IMR-90 (cell line): Measurements from ENCODE around the gene TMEM129. TPM values are rescaled to one million over a fixed set of nuclear protein-coding genes. Genes with fewer than 3 reads are reported as not detected.

Experiments
- ATAC-seq: fragments of 200-7000 bp; cut with Tn5 transposase; 2 replicates; pipeline ENCODE4 v1.9.1; 2020; ENCODE audit warnings: low read depth, mild to moderate bottlenecking, moderate library complexity
- BruUV-seq: library from RNA; stranded (reverse); fragments of 400-500 nt; replicated peaks from 2 replicates; lab custom pipeline; 2021; lab: Mats Ljungman, UMichigan
- CTCF ChIA-PET: fragments of 300-600 bp; formaldehyde crosslinking; extraction: SDS; loops from one replicate; lab custom pipeline; 2021; ENCODE audit warnings: antibody characterized with exemption; lab: Yijun Ruan, JAX
- POLR2A ChIA-PET: fragments of 300-600 bp; sonication (Branson Sonifier 250); formaldehyde crosslinking; loops from one replicate; lab custom pipeline; 2022; ENCODE audit warnings: antibody characterized with exemption; ENCODE audit not compliant: unreplicated experiment; lab: Charles Lee
- DNase-seq: peaks from one replicate; pipeline ENCODE4 v3.0.0; 2013
- H2AFZ ChIP-seq: replicated peaks from 2 replicates; pipeline ENCODE3; 2013; ENCODE audit warnings: low read length, mild to moderate bottlenecking; ENCODE audit not compliant: poor library complexity
- H2AK5ac ChIP-seq: 2 replicates; pipeline ENCODE4 v1.6.1; 2013; ENCODE audit warnings: low read depth, low read length, inconsistent platforms
- H2AK9ac ChIP-seq: replicated peaks from 2 replicates; pipeline ENCODE3; 2013; ENCODE audit warnings: mild to moderate bottlenecking, low read depth, low read length, moderate library complexity; ENCODE audit not compliant: poor library complexity
- H2BK120ac ChIP-seq: 2 replicates; pipeline ENCODE4 v1.6.1; 2013; ENCODE audit warnings: low read depth, low read length, inconsistent platforms
- H2BK15ac ChIP-seq: 3 replicates; pipeline ENCODE4 v1.6.1; 2013; ENCODE audit warnings: low read depth, low read length, inconsistent platforms
- H2BK20ac ChIP-seq: 2 replicates; pipeline ENCODE4 v1.6.1; 2013; ENCODE audit warnings: low read depth, mild to moderate bottlenecking, inconsistent platforms, low read length, moderate library complexity
- H2BK5ac ChIP-seq: 2 replicates; pipeline ENCODE4 v1.6.1; 2013; ENCODE audit warnings: mild to moderate bottlenecking, low read depth, low read length, inconsistent platforms; ENCODE audit not compliant: poor library complexity, severe bottlenecking
- H3K14ac ChIP-seq: replicated peaks from 2 replicates; pipeline ENCODE4 v1.6.1; 2013; ENCODE audit warnings: low read depth, low read length, inconsistent platforms
- H3K18ac ChIP-seq: 2 replicates; pipeline ENCODE4 v1.6.1; 2013; ENCODE audit warnings: low read depth, low read length, control low read depth
- H3K23ac ChIP-seq: 2 replicates; pipeline ENCODE4 v1.6.1; 2013; ENCODE audit warnings: low read depth, low read length, inconsistent platforms
- H3K27ac ChIP-seq: 2 replicates; pipeline ENCODE4 v1.5.1; 2013; ENCODE audit warnings: mild to moderate bottlenecking, control low read depth, low read length; ENCODE audit not compliant: insufficient read depth
- H3K27me3 ChIP-seq: 2 replicates; pipeline ENCODE4 v1.6.1; 2013; ENCODE audit warnings: low read length; ENCODE audit not compliant: control insufficient read depth, insufficient read depth
- H3K36me3 ChIP-seq: 2 replicates; pipeline ENCODE4 v1.6.1; 2013; ENCODE audit warnings: low read length, mixed read lengths; ENCODE audit not compliant: control insufficient read depth, insufficient read depth
- H3K4ac ChIP-seq: 2 replicates; pipeline ENCODE4 v1.6.1; 2013; ENCODE audit warnings: low read depth, low read length, inconsistent platforms
- H3K4me1 ChIP-seq: 2 replicates; pipeline ENCODE4 v1.6.1; 2013; ENCODE audit warnings: low read length, mixed read lengths; ENCODE audit not compliant: control insufficient read depth, insufficient read depth
- H3K4me2 ChIP-seq: 2 replicates; pipeline ENCODE4 v1.6.1; 2013; ENCODE audit warnings: low read depth, mild to moderate bottlenecking, control low read depth, low read length, moderate library complexity
- H3K4me3 ChIP-seq: 2 replicates; pipeline ENCODE4 v1.5.1; 2013; ENCODE audit warnings: low read depth, mild to moderate bottlenecking, control low read depth, low read length, moderate library complexity; ENCODE audit not compliant: insufficient read depth
- H3K56ac ChIP-seq: 2 replicates; pipeline ENCODE4 v1.6.1; 2013; ENCODE audit warnings: low read length, inconsistent platforms; ENCODE audit not compliant: insufficient read depth; ENCODE audit errors: extremely low read depth
- H3K79me1 ChIP-seq, 2 experiments: 2 replicates each; pipeline ENCODE4 v1.6.1; 2013; ENCODE audit warnings: low read length in 2 of 2, inconsistent platforms in 1 of 2, low read depth in 1 of 2
- H3K9ac ChIP-seq: 2 replicates; pipeline ENCODE4 v1.6.1; 2013; ENCODE audit warnings: low read depth, low read length, control low read depth
- H3K9me1 ChIP-seq: 2 replicates; pipeline ENCODE4 v1.6.1; 2013; ENCODE audit warnings: low read length, inconsistent platforms; ENCODE audit not compliant: insufficient read depth
- H3K9me3 ChIP-seq: 2 replicates; pipeline ENCODE4 v1.6.1; 2013; ENCODE audit warnings: low read length; ENCODE audit not compliant: control insufficient read depth, insufficient read depth
- H4K20me1 ChIP-seq: 2 replicates; pipeline ENCODE4 v1.6.1; 2013; ENCODE audit warnings: low read length, inconsistent platforms; ENCODE audit not compliant: insufficient read depth
- H4K5ac ChIP-seq: 2 replicates; pipeline ENCODE4 v1.6.1; 2013; ENCODE audit warnings: mild to moderate bottlenecking, low read depth, low read length, control low read depth
- H4K8ac ChIP-seq, 2 experiments: 2 replicates each; pipeline ENCODE4 v1.6.1; 2013; ENCODE audit warnings: low read depth in 2 of 2, low read length in 2 of 2, control low read depth in 1 of 2, inconsistent platforms in 1 of 2
- H4K91ac ChIP-seq: 2 replicates; pipeline ENCODE4 v1.6.1; 2013; ENCODE audit warnings: low read depth, low read length, inconsistent platforms; ENCODE audit not compliant: insufficient read depth
- CEBPB ChIP-seq: IDR thresholded peaks from 2 replicates; pipeline ENCODE4 v1.6.1; 2012; ENCODE audit warnings: low read depth, low read length, improper control_type of control experiment
- CHD1 ChIP-seq: IDR thresholded peaks from 2 replicates; pipeline ENCODE4 v1.6.1; 2012; ENCODE audit warnings: low read depth, low read length, improper control_type of control experiment
- CTCF ChIP-seq: conservative IDR thresholded peaks from 2 replicates; pipeline ENCODE4 v1.5.1; 2012; ENCODE audit warnings: mild to moderate bottlenecking, low read depth, low read length, improper control_type of control experiment
- ELK1 ChIP-seq: fragments of 150-350 bp; IDR thresholded peaks from 2 replicates; pipeline ENCODE4 v1.6.1; 2016; ENCODE audit warnings: low read depth, mild to moderate bottlenecking, low read length, moderate library complexity, borderline replicate concordance
- FOS ChIP-seq: fragments of 150-350 bp; IDR thresholded peaks from 2 replicates; pipeline ENCODE4 v1.6.1; 2016; ENCODE audit warnings: low read depth, low read length
- MAFK ChIP-seq: IDR thresholded peaks from 2 replicates; pipeline ENCODE4 v1.6.1; 2012; ENCODE audit warnings: low read depth, low read length, improper control_type of control experiment
- MXI1 ChIP-seq: IDR thresholded peaks from 2 replicates; pipeline ENCODE4 v1.6.1; 2012; ENCODE audit warnings: low read depth, mild to moderate bottlenecking, low read length, moderate library complexity, borderline replicate concordance
- NFE2L2 ChIP-seq: fragments of 150-350 bp; IDR thresholded peaks from 2 replicates; pipeline ENCODE4 v1.6.1; 2016; ENCODE audit warnings: low read depth, mild to moderate bottlenecking, low read length
- RAD21 ChIP-seq: IDR thresholded peaks from 2 replicates; pipeline ENCODE4 v1.6.1; 2012; ENCODE audit warnings: low read length, improper control_type of control experiment
- RCOR1 ChIP-seq: IDR thresholded peaks from 2 replicates; pipeline ENCODE4 v1.6.1; 2012; ENCODE audit warnings: mild to moderate bottlenecking, low read length, improper control_type of control experiment; ENCODE audit not compliant: insufficient replicate concordance
- RFX5 ChIP-seq: IDR thresholded peaks from 2 replicates; pipeline ENCODE4 v1.8.0; 2012; ENCODE audit warnings: low read depth, mild to moderate bottlenecking, low read length, moderate library complexity
- SMC3 ChIP-seq: fragments of 150-350 bp; IDR thresholded peaks from 2 replicates; pipeline ENCODE4 v1.6.1; 2016; ENCODE audit warnings: low read depth, mild to moderate bottlenecking, antibody characterized with exemption, low read length, moderate library complexity
- WGBS, 2 experiments: methylation state at CpG; one replicate each; pipeline versions ENCODE4 v1.1.5 to v1.1.7; 2013; ENCODE audit warnings: missing lambda C conversion rate in 2 of 2; ENCODE audit not compliant: insufficient read length in 1 of 2; ENCODE audit errors: extremely low coverage in 2 of 2; 5-methylcytosine and 5-hydroxymethylcytosine counted together
- dilution Hi-C: fragments of 300-500 bp; cut with HindIII; formaldehyde crosslinking; loops from one replicate; pipeline ENCODE4 v1.14.3; 2018; ENCODE audit warnings: low sequenced_read_pairs; ENCODE audit not compliant: unreplicated experiment
- in situ Hi-C: fragments of 300-500 bp; cut with MboI; formaldehyde crosslinking; loops from 3 replicates; pipeline ENCODE4 v1.14.3; 2019; ENCODE audit warnings: low sequenced_read_pairs, inconsistent platforms, mixed read lengths
- intact Hi-C: fragments of 100-400 bp; cut with micrococcal nuclease; formaldehyde crosslinking; loops from 2 replicates; pipeline ENCODE4 v1.10.0; 2022
- polyA plus RNA-seq, 3 experiments: library from polyadenylated mRNA; depleted of rRNA; stranded (reverse); fragments of >200 nt; gene quantifications; 2 replicates each; pipeline ENCODE4 v1.2.3, GENCODE V29; 2012; ENCODE audit warnings: low replicate concordance in 1 of 3
- total RNA-seq: library from RNA; depleted of rRNA; stranded (reverse); fragments of >200 nt; gene quantifications from 2 replicates; pipeline ENCODE4 v1.2.3, GENCODE V29; 2012

The TMEM129 gene
- total and polyA plus RNA-seq, 2 of the 4 experiments (the other 2 are of a cell fraction) = 6.6 to 26.6 TPM

- H3K56ac ChIP-seq = no peak overlapping the region
- dilution Hi-C loops (no loop called here), intact Hi-C loops (no loop called here), in situ Hi-C loops (no loop called here)
- H2BK5ac ChIP-seq = peak overlapping the region; percentile 2
- peaks cover 10% of the 10 kb centered on the region; the same call in 1 of the 2 replicates for H3K9me1 ChIP-seq
- no peaks in the 10 kb centered on the region for H3K9me3 ChIP-seq
- peak overlapping the region; percentile 87 for H3K4me2 ChIP-seq
- peak overlapping the region; percentile 64 for H3K9ac ChIP-seq
- H3K4ac ChIP-seq = peak overlapping the region; percentile 88
- peak overlapping the region; percentile 31 for H4K5ac ChIP-seq
- H3K18ac ChIP-seq = no peak overlapping the region
- H3K14ac ChIP-seq = peak overlapping the region; percentile 79
- no peak overlapping the region for H2BK15ac ChIP-seq
- H4K20me1 ChIP-seq = peaks cover 37% of the 10 kb centered on the region
- no peaks in the 10 kb centered on the region for H3K27me3 ChIP-seq
- peak overlapping the region; percentile 57 for H4K91ac ChIP-seq
- H2AK5ac ChIP-seq = peak overlapping the region; percentile 96
- H3K27ac ChIP-seq = peak overlapping the region; percentile 8; the same call in 1 of the 2 replicates
- DNase-seq = no peak
- peak overlapping the region; percentile 91 for H2AK9ac ChIP-seq
- peak overlapping the region; percentile 71 to 91 for H4K8ac ChIP-seq
- POLR2A ChIA-PET = no interaction called here
- BruUV-seq = no TSS peak
- peaks cover 19 to 81% of the 10 kb centered on the region in 2 experiments for H3K79me1 ChIP-seq
- peaks cover 14% of the 10 kb centered on the region for H3K36me3 ChIP-seq
- no peak overlapping the region for H2BK20ac ChIP-seq
- ATAC-seq = no peak
- CTCF ChIA-PET = interaction anchor here (0.5 kb wide), 1 partner anchor 12 kb away, joined by 4 read pairs; no protein-coding TSS in a partner anchor
- H3K4me3 ChIP-seq = peak overlapping the region; percentile 92
- H2AFZ ChIP-seq = peak overlapping the region; percentile 95
- peaks cover 11% of the 10 kb centered on the region for H3K4me1 ChIP-seq
- no peak overlapping the region for H2BK120ac ChIP-seq
- WGBS, 2 experiments = 27% methylated on average over 20 of the region's 35 CpGs; no CpG with 5 or more reads in 1 of the 2 experiments
- peak overlapping the region; percentile 88 for H3K23ac ChIP-seq
- TF ChIP-seq CHD1 = no peak
- TF ChIP-seq MXI1 = no peak
- TF ChIP-seq MAFK = no peak
- TF ChIP-seq RAD21 = no peak
- no peak for TF ChIP-seq RCOR1
- TF ChIP-seq CTCF = no peak
- TF ChIP-seq ELK1 = no peak
- no peak for TF ChIP-seq RFX5
- TF ChIP-seq CEBPB = no peak
- TF ChIP-seq SMC3 = no peak
- TF ChIP-seq FOS = no peak
- TF ChIP-seq NFE2L2 = no peak
These were observed 7.9 kb downstream of the TMEM129 start for GRCh38 chr4:1713003-1713851.
